DND-41 (cell line): Measurements from ENCODE around the gene SHC4.

Experiments used
- CTCF ChIP-seq: IDR thresholded peaks from 2 replicates; pipeline ENCODE4 v1.5.1; 2012; ENCODE audit warnings: borderline replicate concordance, low read length, moderate library complexity, mild to moderate bottlenecking; ENCODE audit not compliant: poor library complexity, severe bottlenecking; ENCODE audit errors: extremely low read depth
- EZH2 ChIP-seq: IDR thresholded peaks from 3 replicates; pipeline ENCODE4 v1.6.1; 2012; ENCODE audit warnings: borderline replicate concordance, low read depth, mild to moderate bottlenecking, moderate library complexity, low read length, inconsistent platforms; ENCODE audit not compliant: severe bottlenecking

- TF ChIP-seq EZH2: no peak
- no peak for TF ChIP-seq CTCF
Observed at GRCh38 chr15:48890375-48890972, 73.2 kb downstream of the SHC4 start.
